HL-60 (cell line): ENCODE data around the gene RNLS.

Source experiments
- DNase-seq, 2 experiments: peaks; one replicate each; pipeline ENCODE4 v3.0.0-alpha.2; 2010 to 2020; ENCODE audit warnings: low read depth in 1 of 2, low spot score in 1 of 2
- H3K27ac ChIP-seq: fragments of 250-450 bp; sonication (Bioruptor Pico); replicated peaks from 2 replicates; pipeline ENCODE4 v1.5.1; 2020; ENCODE audit warnings: mild to moderate bottlenecking, moderate library complexity
- H3K27me3 ChIP-seq: fragments of 250-450 bp; sonication (Bioruptor Pico); 2 replicates; pipeline ENCODE4 v1.5.1; 2021; ENCODE audit warnings: mild to moderate bottlenecking, moderate library complexity; ENCODE audit not compliant: insufficient read depth, poor library complexity, severe bottlenecking
- H3K4me3 ChIP-seq: replicated peaks from 2 replicates; pipeline ENCODE4 v1.5.1; 2011; ENCODE audit warnings: mild to moderate bottlenecking, control low read depth, low read length; ENCODE audit not compliant: insufficient read depth
- GABPA ChIP-seq: IDR thresholded peaks from 2 replicates; pipeline ENCODE4 v1.6.1; 2012; ENCODE audit warnings: low read depth
- POLR2AphosphoS5 ChIP-seq: IDR thresholded peaks from 2 replicates; pipeline ENCODE4 v1.6.1; 2012; ENCODE audit warnings: low read depth
- REST ChIP-seq: IDR thresholded peaks from 2 replicates; pipeline ENCODE4 v1.6.1; 2012; ENCODE audit warnings: low read depth; ENCODE audit not compliant: insufficient replicate concordance
- SPI1 ChIP-seq: IDR thresholded peaks from 2 replicates; pipeline ENCODE4 v1.6.1; 2012; ENCODE audit warnings: low read depth, mild to moderate bottlenecking, borderline replicate concordance
- TF ChIP-seq, protein P1 (sequence below): IDR thresholded peaks from one replicate; pipeline ENCODE4 v1.5.1; 2011; ENCODE audit warnings: low read length, control low read depth, inconsistent platforms; ENCODE audit not compliant: insufficient read depth

RNLS gene

DNA sequence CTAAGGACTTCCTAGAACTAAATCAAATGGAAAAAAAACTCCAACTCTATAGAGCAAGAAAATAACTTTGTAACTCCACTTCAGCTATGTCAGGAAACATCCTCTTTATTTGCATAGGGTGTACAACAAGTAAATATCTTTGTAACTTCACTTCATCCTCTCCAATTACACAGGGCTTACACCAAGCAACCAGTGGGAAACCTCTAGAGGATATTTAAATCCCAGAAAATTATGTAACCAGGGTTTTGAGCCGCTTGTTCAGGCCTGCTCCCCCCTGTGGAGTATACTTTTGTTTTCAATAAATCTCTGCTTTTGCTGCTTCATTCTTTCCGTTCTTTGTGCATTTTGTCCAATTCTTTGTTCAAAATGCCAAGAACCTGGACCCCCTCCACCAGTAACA, 25.7 kb upstream of the RNLS start:
- TF ChIP-seq REST (no peak), SPI1 (no peak), GABPA (no peak), POLR2AphosphoS5 (no peak)
- TF ChIP-seq, protein P1, sequence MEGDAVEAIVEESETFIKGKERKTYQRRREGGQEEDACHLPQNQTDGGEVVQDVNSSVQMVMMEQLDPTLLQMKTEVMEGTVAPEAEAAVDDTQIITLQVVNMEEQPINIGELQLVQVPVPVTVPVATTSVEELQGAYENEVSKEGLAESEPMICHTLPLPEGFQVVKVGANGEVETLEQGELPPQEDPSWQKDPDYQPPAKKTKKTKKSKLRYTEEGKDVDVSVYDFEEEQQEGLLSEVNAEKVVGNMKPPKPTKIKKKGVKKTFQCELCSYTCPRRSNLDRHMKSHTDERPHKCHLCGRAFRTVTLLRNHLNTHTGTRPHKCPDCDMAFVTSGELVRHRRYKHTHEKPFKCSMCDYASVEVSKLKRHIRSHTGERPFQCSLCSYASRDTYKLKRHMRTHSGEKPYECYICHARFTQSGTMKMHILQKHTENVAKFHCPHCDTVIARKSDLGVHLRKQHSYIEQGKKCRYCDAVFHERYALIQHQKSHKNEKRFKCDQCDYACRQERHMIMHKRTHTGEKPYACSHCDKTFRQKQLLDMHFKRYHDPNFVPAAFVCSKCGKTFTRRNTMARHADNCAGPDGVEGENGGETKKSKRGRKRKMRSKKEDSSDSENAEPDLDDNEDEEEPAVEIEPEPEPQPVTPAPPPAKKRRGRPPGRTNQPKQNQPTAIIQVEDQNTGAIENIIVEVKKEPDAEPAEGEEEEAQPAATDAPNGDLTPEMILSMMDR: no peak

DNA sequence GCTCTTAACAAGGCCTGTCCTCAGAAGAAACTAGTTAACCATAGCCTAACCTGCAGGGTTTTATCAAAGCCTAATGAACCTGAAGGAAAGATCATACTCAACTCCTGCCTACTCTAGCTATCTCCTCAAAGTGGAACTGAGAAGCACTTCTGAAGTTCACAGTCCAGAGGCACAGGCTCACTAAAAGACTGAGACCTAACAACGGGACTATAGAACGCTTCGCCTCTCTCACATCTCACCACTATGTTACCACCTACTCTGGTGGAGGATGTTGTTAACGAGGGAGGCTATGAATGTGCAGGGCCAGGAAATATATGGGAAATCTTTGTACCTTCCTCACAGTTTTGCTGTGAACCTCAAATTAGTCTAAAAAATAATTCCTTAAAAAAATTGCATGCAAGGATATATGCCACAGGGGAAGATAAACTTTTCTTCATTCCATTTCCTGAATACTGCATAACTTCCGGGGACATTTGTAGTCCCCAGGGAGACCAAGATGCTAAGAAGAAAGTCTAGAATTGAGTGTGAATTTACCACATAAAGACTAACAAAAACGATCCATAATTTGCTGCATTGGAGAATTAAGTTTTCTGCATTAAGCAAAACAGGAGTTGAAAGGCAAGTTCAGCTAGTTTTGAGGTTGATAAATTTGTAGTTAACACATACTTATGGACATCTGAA, 25.1 kb upstream of the RNLS start:
- no peak overlapping the region for H3K4me3 ChIP-seq
- no peak for TF ChIP-seq REST
- no peak for TF ChIP-seq POLR2AphosphoS5
- TF ChIP-seq, protein P1: no peak
- TF ChIP-seq GABPA: no peak
- no peak for TF ChIP-seq SPI1
- no peaks in the 10 kb centered on the region for H3K27me3 ChIP-seq
- no peak for DNase-seq
- H3K27ac ChIP-seq: no peak overlapping the region

More for the DNA sequence above, 25.7 kb upstream of the RNLS start:
- Histone ChIP-seq H3K27ac (no peak overlapping the region), H3K4me3 (no peak overlapping the region), H3K27me3 (no peaks in the 10 kb centered on the region)
- no peak for DNase-seq

DNA sequence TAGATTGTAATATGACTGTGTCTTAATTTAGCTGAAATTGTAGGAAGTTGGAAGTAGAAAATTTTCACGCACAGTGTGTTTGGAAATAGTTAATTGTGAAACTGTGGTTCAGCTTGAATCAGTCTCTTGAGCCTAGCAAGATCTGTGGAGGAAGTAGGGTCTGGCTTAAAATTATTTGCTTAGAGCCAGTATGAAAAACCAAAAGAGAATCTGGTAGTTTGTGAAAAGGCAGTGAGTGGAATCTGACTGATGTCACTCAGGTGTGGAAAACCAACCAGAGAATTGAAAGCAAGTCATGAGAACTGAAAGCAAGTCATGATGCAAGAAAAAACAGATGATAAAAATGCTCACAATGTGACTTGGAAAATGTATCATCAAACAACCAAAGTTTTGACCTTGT, 14.9 kb upstream of the RNLS start:
- TF ChIP-seq POLR2AphosphoS5: no peak
- no peak for TF ChIP-seq GABPA
- peak; percentile 26; the same call in 1 of the 2 replicates for TF ChIP-seq SPI1
- TF ChIP-seq REST: no peak
- TF ChIP-seq, protein P1: no peak
- H3K27ac ChIP-seq: peak overlapping the region; percentile 5; the same call in 1 of the 2 replicates
- peak; percentile 68 to 81 for DNase-seq
- no peaks in the 10 kb centered on the region for H3K27me3 ChIP-seq
- H3K4me3 ChIP-seq: no peak overlapping the region
